ENCODE data around the gene TMEM127.
"Not testable (repeated sequence)": the region's sequence is repeated elsewhere in the genome, so short reads cannot be mapped to it uniquely, and the experiment has no call there.

Gene TMEM127, protein sequence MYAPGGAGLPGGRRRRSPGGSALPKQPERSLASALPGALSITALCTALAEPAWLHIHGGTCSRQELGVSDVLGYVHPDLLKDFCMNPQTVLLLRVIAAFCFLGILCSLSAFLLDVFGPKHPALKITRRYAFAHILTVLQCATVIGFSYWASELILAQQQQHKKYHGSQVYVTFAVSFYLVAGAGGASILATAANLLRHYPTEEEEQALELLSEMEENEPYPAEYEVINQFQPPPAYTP

DNA sequence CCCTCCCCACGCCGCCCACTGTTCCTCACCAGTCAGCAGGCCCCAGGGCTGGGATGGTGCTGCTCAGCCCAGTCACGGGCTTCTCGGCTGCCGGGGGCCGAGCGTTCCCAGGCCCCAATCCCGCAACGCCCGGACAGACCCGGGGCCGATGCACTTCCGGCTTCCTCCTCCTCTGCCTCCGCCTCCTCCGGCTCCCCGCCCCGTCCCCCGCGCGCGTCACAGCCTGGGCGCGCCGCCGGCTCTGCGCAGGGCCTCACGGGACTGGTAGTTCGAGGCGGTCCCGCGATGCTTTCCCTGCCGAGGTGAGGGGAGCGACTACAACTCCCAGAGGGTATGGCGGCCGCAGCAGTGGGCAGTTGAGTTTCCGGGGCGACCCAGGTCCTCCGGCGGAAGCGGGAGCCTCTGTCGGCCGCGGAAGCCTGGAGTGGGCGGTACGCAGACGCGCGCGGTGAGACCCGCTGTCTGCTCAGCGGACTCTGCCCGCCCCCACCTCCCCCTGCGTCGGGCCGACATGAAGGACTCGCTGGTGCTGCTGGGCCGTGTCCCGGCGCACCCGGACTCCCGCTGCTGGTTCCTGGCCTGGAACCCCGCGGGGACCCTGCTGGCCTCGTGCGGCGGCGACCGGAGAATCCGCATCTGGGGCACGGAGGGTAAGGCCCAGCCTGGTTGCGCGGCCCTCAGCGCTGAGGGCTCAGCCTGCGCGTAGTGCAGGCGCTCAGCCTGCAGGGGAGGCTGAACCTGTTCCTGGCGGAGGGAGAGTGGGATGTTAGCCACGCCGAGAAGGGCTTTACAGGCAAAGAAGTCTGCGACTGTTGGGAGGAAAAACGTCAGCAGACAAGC, at the start of gene TMEM127, which contains the start of gene CIAO1:
Gene TMEM127, minus strand, starts transcription at position 158 of the 840 bp plus-strand sequence. CDS start 616 bp downstream, outside the sequence.
Gene CIAO1, plus strand, starts transcription at position 386 of the 840 bp plus-strand sequence. Its CDS starts 126 bp downstream, at position 512.
- peak; percentile 97 to 99 for DNase-seq (ENCODE audit: low read depth in 2 of 2)

DNA sequence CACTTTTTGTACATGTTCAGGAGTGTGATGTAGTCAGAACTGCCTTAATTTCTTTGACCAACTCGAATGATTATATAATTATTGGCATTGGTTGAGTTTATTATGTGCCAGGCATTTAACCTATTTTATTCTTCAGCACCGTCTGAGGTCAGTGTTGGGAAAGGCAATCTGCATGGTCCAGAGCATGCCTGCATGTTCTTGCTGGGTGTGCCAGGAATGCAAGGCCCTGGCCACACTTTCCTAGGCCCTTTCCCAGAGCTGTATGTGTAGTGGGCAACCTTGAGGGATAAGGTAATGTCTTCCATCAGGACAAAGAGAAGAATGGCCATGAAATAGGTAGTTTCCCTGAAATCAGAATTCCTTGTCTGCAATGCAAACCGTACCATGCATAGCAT, 49.2 kb upstream of the TMEM127 start:
- DNase-seq (ENCODE audit: low read depth in 2 of 2): no peak

DNA sequence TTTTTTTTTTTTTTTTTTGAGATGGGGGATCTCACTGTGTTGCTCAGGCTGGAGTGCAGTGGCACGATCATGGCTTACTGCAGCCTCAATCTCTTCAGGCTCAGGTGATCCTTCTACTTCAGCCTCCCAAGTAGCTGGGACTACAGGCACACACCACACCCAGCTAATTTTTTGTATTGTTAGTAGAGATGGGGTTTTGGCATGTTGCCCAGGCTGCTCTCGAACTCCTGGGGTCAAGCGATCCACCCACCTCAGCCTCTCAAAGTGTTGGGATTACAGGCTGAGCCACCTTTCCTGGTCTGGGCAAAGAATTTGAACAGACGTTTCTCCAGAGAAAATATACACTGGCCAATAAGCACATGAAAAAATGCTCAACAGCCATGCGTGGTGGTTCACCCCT, 42.5 kb upstream of the TMEM127 start:
- DNase-seq (ENCODE audit: low read depth in 2 of 2): no peak

DNA sequence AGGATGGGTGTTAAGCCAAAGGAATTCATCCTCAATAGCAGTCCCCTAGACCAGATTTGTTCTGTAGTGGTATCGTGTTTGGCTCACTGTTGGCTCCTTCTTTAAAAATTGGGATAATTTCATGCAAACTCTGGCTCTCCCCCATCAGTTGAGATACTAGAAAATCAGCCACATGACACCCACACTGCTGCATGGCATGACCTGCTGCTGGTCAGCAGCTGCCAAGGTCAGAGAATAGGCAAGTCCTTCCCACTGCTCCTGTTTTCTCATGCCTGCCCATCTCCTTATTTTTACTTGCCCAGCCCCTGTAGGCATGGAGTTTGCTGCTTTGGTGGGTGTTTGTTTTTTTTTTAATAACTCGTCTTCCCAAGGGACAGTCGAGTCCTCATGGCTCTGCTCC, 40.6 kb upstream of the TMEM127 start:
- DNase-seq (ENCODE audit: low read depth in 2 of 2): no peak

DNA sequence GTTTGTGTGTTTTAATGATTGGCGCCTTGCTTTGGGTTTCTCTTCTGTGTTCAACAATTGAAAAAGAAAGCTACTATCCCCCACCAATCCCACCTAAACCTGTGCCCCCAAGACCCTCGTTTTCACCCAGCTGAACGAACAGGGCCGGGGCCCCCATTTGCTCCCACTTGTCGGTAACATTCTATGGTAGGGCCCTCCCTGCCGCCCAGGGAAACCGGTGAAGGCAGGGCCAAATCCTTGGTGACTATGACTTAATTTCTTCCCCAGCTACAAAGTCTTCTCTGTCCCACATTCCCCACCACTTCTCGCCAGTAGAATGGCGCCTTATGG, 40.1 kb upstream of the TMEM127 start:
- no peak for DNase-seq (ENCODE audit: low read depth in 2 of 2)

DNA sequence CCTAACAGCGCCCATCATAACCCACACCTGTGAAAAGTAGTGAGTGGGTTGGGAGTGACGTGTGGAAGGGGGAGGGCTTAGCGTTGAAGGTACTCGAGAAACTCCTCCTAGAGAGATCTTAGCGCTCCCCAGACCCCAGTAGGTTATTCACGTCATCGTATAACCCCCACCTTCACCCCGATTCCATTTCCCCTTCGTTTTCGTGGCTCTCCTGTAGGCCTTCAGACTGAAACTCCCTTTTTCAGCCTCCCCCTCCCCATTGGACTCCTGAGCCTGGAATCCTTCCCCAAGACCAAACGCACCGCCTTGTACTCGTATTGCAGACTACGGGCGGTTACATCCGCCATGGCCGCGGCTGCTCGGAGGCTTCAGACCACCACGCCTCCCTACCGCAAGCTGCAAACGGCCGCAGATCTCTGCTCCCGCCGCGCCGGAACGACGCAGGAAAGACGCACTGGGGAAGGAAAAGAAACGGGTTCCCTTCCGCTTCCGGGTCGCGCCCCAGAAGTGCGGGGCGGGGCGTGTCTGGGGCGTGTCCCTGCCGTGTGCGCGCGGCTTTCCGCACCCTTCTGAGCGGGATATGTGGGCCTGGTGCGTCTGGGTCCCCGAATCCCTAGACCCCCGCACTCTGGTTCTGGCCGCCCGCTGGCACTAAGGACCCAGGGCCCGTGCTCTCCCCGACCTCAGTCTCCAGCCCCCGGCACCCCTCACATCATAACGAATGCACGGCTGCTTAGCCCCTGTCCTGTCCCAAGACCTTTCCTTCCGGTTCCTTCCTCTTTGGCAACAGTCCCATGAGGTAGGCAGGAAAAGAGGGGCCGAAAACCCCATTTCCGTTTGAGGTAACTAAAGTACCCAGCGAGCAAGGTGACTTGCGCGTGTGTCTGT, 39.5 kb upstream of the TMEM127 start, which contains the start of gene SNRNP200:
Gene SNRNP200, minus strand, starts transcription at position 456 of the 888 bp plus-strand sequence. Its CDS starts 109 bp downstream, at position 347.
- DNase-seq (ENCODE audit: low read depth in 2 of 2): peak; percentile 86 to 90

DNA sequence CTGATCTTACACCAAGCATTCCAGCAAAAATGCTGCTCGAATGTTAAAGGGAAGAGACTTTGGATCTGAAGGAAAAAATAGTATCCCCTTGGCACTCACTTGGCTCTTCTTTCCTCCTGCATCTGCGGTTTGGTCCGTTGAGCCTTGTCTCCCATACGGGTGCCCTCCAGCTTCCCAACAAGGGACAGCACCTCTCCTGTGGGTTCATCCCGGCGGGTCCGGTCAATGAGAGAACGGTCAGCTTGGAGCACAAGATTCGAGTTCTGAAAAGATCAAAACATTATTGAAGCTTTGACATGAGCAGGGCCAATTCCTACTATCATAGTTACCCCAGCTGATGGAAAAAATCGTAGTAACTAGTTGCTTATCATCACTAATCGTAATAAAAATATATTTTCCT, 38.8 kb upstream of the TMEM127 start:
- DNase-seq (ENCODE audit: low read depth in 2 of 2): no peak

DNA sequence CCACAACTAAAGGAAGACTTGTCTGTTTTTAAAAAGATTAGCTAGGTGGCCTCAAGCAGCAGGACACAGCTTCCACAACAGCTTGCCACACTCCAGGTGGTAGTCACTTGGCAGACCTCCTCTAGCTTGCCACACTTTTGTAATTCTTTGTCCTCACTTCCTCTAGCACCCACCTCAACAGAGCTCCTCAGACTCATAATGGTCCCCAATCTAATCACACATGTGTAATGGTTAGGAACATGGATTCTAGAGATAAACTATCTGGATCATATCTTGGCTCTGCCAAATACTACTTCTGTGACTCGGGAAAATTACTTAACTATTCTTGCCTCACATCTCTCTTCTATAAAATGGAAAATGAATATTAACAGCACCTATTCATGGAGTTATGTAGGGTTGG, 36.1 kb upstream of the TMEM127 start:
- no peak for DNase-seq (ENCODE audit: low read depth in 2 of 2)

DNA sequence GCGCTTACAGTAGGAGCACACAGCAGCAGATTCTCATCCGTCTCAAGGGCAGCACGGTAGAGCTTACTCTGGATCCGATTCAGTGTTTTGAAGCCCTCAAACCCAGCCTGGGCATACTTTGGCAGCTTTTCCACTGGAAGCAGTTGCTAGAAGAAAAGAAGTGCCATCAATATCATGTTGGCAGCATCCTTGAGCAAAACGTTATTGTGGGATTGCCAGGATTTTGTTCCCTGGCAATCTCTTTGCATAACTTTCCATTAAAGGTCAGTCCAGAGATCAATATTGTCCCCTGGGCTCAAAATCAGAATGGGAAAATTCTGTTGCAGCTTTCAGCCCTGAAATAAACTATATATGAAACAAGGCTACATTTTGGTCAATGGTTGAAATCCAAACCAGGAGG, 31.1 kb upstream of the TMEM127 start:
- no peak for DNase-seq (ENCODE audit: low read depth in 2 of 2)

DNA sequence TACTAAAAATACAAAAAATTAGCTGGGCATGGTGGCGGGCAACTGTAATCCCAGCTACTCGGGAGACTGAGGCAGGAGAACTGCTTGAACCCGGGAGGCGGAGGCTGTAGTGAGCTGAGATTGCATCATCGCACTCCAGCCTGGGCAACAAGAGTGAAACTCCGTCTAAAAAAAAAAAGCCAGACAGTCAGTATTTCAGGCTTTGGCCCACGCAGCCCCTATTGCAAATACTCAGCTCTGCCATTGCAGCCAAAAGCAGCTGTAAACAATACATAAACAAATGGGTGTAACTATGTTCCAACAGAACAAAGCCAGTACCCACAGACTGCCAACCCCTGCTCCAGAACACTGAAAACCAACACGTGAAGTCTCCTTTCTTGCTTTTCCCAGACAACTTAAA, 28.5 kb upstream of the TMEM127 start:
- DNase-seq (ENCODE audit: low read depth in 2 of 2): not testable (repeated sequence)

DNA sequence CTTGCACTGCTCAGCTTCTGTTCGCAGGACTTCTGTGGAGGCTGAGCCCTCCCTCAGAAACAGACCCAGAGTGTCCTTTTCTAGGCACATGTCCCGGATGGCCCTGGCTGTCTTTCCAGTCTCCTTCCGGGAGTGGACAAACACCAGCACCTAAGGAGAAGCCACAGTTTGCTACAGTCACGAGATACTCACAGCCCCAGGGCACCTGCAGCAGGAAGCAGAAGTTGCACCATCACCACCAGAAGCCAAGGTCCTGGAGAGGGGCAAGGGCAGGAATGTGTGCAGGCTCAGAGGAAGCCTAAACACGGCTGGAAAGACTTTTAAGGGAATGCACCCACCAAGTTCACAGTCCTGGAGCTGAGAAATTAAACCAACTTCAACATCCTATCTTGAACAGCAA, 26.0 kb upstream of the TMEM127 start:
- no peak for DNase-seq (ENCODE audit: low read depth in 2 of 2)

DNA sequence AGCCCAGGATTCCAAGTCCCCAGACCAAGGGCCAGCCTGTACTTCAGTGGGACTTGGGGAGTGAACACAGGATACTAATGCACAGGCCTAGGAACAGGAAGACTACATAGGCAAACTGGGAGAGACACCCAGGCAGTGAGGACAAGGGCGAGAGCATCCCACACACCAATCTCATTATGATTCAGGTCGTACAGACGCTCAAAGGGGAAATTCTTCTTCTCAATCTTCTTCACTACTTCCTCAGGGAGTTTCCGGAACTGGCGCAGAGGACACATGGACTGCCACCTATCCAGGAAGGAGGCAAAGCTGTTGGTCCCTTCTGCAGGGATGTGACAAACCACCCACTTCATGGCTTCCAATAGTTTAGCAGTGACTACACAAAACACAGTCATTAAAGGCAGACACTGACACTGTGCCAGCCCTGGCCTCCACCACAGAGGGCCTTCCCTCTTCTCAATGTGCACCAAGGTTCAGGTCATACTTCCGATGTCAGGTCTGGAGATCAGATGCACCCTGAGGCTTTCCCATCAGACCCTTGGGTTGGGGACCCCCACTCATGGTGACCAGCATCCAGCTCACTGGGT, 21.6 kb upstream of the TMEM127 start:
- no peak for DNase-seq (ENCODE audit: low read depth in 2 of 2)

DNA sequence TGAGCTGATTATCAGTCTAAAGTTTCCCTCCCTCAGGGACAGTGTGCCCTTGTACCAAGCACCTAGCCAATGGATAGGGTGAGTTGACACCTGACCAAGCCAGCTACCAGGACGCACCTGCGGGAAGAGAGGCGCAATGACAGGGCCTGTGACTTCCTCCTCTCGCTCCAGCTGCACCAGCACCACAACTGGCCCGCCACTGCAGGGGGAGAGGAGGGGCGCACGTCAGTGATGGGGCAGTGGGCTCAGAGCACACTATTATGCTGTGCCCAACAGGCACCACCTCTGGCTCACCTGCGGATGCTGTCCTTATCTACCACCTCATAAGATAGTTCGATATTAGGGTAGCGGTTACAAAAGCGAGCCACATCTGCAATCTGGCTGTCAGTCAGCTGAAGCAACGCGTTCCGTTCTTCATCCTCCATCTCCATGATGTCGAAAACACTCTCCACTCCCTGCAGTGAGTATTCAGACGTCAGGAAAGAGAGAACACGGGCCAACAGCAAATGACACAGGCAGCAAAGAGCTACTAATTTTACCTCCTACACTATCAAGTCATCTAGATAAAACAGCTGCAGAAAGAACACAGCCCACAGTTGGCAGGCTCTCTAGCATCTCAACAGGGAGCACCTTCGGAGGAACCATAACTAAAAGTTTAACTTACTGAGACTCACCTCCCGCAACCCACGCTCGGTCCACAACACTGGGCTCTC, 11.1 kb upstream of the TMEM127 start:
- DNase-seq (ENCODE audit: low read depth in 2 of 2): no peak

DNA sequence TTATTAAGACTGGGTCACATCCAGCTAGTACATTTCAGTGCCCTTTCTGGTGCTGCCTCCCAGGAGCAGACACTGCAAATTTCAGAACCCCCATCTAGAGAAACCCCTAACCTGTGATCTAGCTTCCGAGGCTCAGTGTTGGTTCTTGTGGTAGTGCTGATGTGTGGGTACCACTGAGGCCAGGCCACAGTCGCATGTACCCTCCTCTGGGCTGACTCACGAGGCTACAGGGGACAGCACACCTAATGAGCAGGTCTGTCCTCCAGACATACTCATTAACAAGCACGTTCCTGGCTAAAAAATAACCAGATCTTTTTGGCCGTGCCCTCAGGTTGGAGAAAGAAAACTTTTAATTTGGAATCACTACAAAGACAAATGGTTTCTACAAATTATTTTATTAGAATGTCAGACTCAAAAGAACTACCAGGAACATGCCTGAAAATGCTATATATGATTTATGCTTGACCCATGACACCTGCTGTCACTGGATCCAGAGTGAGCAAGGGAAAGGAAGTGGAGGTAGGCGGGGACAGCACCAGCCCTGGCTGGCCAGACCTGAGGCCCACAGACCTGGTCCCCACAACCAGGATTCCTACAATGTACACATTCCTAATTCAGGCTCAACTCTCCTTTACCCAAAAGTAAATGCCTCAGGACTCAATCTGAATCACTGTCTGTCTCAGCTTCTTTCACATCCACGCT, 8.7 kb upstream of the TMEM127 start:
- no peak for DNase-seq (ENCODE audit: low read depth in 2 of 2)

DNA sequence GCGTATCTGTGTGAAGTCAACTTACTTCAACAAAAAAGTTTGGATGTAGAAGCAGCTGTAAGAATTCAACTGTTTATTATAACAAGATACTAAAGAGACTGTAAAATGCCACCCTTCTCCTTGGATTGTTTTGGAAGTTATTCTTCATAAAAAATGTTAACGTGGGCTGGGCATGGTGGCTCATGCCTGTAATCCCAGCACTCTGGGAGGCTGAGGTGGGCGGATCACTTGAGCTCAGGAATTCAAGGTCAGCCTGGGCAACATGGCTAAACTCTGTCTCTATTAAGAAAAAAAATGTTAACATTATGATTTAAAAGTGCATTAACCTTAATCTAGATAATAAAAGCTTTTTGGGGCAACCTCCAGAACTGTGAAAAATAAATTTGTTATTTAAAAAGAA, 8.0 kb upstream of the TMEM127 start:
- DNase-seq (ENCODE audit: low read depth in 2 of 2): no peak

DNA sequence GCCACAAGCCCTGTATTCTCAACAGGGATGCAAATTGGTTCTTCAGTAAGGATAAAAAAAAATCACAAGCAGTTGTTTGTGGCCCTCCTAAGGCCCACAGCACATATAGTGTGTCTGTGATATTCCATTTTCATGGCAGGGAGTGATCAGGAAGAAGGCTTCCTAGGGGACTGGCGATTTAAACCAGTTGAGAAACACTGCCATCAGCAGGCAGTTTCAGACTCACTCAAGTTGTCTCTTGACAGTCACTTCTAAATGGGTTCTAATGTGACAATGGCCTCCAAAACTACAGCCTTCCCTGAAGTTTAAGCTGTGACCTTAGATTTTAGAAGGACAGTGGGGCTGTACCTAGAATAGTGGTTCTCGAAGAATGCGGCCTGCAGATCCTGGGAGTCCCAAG, 6.2 kb upstream of the TMEM127 start:
- no peak for DNase-seq (ENCODE audit: low read depth in 2 of 2)

DNA sequence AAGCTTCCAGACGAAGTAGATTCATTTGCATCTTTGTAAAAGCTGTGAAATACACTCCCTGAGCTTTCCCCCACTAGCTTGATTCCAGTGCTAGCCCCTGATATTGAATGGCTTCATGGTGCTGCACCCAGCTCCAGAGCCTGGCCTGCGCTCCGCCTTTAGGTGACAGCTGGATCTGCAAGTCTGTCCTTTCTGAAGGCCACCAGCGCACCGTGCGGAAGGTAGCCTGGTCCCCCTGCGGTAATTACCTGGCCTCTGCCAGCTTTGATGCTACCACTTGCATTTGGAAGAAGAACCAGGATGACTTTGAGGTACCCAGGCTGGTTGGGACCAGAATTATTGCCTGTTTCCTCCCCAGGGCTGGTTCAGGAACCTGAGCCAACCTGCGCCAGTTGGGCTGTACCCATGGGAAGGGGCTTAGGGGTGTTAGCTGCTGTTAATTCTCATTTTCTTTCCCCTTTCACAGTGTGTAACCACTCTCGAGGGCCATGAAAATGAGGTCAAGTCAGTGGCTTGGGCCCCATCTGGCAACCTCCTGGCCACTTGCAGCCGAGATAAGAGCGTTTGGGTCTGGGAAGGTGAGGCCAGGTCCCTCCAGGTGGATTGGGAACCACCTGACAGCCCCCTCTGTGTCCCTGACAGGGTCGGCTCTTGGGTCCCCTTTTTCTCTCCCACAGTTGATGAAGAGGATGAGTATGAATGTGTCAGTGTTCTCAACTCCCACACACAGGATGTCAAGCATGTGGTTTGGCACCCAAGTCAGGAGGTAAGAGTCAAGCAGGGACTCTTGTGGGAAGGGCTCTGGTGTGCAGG, 1.6 kb upstream of the TMEM127 start:
- DNase-seq (ENCODE audit: low read depth in 2 of 2): peak; percentile 42 to 46

DNA sequence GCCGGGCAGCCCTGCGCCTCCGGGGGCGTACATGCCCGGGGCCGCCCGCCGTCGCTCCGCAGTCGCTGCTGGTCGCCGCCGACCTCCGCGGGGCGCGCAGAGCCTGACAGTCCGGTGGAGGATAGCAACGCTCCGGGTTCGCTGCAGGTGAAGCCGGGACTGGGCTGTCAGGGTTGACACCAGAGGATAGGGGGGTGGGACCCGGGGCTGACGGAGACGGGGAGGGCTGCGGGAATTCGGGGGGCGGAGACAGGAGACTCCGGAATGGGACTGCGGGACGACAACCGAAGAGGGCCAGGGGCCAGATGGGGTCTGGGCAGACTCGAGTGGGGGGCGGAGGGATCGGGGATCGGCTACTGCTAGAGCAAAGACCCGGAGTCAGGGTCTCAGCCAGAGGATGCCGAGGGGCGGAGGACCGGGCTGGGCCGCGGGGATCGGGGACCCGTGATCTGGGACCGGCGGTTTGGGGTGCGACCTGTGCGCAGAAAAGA, 403 bp downstream of the TMEM127 start:
- peak; percentile 16 to 28 for DNase-seq (ENCODE audit: low read depth in 2 of 2)

DNA sequence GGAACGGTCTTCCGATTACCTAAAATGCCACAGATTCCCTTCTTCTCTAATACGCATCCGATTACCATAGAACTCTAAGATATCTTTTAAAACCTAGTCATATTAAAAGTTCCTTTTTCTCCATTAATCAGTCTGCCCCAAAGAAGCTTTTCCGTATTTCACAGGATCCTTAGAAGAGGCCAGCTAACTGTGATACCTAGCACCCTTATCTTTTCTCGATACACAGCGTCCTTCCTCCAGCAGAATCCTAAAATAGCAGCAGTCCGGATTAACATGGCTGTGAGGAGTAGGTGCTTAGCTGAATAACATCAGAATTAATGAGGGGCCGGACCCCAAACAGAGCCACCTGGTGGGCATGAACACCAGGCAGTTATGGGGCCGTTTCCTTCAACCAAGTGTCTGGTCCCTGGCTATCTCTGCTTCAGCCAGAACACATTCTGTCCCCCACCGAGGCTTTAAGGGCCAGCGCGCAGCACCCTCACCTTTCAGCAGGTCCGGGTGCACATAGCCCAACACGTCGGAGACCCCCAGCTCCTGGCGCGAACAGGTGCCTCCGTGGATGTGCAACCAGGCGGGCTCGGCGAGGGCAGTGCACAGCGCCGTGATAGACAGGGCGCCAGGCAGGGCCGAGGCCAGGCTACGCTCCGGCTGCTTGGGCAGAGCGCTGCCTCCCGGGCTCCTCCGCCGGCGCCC, 995 bp downstream of the TMEM127 start:
- DNase-seq (ENCODE audit: low read depth in 2 of 2): no peak

All from stimulated activated CD4-positive, alpha-beta T cell treated with anti-CD3 and anti-CD28 coated beads, Interleukin-4, amount 100 ng/mL, for 48 hours (primary cell).